GDM1 (cell line): ENCODE results near the gene POLR2E.

ENCODE experiments used
- DNase-seq: peaks from one replicate; lab custom pipeline; 2025; lab: John Stamatoyannopoulos, UW

Gene POLR2E

DNA sequence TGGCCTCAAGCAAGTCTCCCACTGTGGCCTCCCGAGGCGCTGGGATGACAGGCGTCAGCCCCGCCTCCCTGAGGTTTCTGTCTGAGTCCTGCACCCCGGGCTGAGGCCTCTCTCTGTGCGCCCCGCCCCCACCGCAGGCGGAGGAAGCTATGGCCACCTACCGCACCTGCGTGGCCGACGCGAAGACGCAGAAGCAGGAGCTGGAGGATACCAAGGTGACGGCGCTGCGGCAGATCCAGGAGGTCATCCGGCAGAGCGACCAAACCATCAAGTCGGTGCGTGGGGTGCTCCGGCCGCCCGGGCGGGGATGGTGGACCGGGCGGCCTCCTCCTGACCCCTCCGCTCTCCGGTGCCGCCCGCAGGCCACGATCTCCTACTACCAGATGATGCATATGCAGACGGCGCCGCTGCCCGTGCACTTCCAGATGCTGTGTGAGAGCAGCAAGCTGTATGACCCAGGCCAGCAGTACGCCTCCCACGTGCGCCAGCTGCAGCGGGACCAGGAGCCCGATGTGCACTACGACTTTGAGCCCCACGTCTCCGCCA lies 15.5 kb downstream of the POLR2E start:
- DNase-seq: no peak

DNA sequence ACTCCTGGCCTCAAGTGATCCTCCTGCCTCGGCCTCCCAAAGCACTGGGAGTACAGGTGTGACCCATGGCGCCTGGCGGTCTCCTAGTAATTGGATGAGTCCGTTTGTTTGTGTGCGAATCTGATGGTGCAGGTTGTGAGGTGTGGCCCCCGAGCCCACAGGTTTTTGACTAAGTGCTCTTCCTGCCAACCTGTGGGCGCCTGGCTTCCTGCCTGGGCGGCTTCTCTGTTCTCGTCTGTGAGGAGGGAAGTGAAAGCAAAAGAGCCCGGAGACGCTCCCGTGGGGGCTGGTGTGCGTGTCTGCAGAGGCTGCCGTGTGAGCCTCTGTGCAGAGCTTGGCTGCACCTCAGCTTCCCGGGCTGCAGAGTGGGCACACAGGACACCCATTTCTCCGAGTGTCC lies 18.2 kb downstream of the POLR2E start:
- DNase-seq: peak; percentile 58

DNA sequence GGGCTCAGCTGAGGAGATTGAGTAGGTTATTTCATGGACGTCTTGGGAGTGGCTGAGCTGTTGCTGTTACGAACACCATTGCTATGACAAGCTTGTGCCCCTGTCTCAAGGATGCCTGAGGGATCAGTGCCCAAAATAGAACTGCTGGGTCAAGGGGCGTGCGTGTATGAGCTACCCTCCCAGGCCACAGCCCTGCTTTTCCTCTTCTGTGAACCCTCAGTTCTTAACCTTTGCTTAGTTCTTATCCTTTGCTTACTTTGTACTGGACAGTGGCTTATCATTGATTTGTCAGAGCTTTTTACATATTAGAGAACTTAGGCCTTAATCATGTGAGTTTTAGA lies 19.2 kb downstream of the POLR2E start:
- no peak for DNase-seq

DNA sequence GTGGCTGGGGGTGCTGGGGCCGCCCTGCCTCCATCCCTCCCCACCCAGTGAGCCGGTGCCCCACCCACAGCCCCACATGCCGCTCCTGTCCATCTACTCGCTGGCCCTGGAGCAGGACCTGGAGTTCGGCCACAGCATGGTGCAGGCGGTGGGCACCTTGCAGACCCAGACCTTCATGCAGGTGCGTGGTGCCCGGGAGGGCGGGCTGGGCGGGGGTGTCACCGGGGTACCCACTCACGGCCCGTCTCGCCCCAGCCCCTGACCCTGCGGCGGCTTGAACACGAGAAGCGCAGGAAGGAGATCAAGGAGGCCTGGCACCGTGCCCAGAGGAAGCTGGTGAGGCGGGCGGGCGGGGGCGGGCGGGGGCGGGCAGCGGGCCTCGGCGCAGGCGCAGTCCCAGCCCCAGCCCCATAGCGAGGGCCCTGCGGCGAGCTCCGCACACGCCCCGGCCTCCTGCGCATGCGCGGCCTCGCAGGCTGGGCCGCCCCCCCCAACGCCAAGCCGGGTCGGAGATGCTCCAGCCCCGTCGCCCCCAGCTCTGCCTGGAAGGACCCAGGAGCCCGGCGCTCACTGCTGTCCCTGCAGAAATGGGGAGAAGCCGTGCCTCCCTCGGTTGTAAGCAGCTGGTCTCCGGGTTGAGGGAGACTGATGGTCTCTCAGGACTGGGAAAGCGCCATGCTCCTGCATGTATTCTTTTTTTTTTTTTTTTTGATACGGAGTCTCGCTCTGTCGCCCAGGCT lies 20.5 kb downstream of the POLR2E start:
- peak; percentile 80 for DNase-seq

DNA sequence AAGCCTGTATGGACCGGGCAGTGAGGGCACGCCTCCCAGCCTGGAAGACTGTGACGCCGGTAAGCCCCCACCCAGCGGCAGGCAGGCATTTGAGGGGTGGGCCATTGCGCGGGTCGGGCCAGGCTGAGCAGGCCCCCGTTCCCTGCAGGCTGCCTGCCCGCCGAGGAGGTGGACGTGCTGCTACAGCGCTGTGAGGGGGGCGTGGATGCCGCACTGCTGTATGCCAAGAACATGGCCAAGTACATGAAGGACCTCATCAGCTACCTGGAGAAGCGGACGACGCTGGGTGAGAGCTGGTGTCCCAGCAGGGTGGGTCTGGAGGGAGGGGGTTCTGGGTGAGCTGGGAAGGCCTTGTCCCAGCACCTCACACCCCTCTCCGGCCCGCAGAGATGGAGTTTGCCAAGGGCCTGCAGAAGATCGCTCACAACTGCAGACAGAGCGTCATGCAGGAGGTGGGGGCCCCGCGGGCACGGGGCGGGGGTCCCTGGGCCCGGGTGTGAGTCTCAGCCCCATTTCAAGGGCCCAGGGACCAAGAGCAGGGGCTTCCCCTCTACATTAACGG lies 21.1 kb downstream of the POLR2E start:
- DNase-seq: no peak

DNA sequence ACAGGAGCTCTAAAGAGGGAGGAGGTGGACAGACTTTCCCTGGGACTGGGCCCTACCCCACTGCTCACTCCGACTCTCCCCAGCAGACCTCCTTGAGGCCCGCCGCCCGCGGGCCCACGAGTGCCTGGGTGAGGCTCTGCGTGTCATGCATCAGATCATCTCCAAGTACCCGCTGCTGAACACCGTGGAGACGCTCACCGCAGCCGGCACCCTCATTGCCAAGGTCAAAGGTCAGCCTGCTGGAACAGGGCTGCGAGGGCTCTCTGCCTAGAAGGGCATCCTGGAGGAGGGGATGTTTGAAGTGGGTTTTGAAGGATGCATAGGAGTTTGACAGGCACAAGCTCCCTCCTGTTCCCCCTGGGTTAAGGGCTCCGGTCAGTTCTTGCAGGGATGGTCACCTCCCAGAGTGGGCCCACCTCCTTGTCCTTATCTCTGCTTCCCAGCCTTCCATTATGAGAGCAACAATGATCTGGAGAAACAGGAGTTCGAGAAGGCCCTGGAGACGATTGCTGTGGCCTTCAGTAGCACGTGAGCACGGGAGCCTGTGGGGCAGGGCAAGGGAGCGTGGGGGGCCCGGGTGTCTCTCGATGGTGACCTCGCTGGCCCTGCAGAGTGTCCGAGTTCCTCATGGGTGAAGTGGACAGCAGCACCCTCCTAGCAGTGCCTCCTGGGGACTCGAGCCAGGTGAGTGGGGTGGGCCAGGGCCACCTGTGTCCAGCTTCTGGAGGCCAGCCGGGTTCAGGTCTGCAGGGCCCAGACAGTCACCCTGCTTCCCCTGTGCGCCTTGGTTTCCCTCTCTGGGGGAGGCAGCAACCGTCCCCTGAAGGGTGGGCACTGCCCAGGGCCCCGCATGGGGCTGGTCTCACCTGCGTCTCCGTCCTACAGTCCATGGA lies 21.9 kb downstream of the POLR2E start:
- DNase-seq: no peak

DNA sequence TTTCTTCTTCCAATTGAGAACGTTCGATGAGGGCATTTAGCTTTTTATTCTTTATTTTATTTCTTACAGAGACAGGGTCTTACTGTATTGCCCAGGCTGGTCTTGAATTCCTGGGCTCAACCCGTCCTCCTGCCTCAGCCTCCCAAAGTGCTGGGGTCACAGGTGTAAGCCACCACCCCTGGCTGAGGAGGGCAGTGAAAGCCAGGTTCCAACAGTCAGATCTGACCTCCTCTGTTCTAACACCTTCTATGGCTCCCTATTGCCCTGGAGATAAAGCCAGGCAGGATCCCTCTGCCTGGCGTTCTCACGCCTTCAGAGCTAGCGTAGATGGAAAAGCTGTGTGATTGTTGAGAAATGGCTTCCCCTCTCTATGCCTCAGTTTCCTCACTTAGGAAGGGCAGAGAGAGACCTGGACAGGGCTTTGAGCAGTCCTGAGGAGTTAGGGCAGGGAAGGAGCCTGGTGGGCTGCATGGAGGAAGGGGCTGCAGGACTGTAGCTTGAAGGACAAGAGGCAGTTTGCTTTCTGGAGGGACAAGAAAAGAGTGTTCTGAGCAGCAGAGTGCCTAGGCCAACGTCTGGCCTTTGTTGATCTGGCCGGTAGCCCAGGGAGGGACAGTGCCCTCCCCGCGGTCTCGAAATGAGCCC lies 22.7 kb downstream of the POLR2E start:
- no peak for DNase-seq

DNA sequence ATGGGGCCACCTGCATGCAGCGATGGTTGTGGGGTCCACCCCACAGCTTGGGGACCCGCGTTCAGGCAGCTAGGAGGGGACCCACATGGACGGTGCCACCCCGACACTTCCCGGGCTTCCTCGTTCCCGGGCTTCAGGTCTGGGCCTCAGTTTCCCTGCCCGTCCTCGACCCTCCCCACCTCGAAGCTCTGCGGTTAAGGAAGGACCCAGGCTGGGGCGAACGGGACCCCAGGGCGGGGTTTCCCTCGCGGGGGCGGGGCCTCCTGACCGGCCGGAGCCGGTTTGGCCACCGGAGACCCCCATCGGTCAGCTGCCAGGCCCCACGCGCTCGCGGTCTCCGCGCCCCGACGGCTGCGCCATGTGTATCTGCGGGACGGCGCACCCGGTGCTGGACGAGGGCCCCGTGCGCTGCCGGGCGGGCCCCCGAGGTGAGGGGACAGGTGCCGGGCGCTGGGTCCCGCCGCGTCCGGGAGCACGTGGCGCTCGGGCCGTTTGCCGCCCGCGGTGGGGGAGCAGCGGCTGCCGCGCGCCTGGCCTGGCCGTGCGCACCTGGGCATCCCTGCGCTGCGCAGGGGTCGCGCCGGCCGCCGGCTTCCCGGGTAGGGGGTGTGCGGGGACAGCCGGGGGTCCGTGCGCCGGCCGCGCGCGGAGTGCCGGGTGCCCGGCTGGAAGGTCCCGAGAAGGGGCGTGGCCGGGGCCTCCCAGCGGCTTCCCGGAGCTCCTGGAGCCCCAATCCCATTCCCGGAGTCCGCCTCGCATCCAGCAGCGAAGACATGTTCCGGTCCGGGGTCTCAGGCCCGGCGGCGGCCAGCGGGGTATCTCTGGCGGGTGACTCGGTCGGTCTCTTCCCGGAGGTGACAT lies 24.0 kb downstream of the POLR2E start:
- no peak for DNase-seq

DNA sequence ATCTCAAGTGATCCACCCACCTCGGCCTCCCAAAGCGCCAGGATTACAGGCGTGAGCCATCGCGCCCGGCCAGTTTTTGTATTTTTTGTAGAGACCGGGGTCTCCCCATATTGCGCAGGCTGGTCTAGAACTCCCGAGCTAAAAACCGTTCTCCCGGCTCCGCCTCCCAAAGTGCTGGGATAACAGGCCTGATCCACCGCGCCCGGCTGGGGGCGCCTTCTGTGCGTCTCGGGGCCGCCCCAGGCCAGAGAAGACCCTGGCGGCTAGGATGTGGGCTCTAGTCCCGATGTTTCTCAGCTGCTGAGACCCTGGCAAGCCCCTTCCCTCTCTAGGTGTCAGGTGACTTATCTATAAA lies 24.6 kb downstream of the POLR2E start:
- DNase-seq: no peak

DNA sequence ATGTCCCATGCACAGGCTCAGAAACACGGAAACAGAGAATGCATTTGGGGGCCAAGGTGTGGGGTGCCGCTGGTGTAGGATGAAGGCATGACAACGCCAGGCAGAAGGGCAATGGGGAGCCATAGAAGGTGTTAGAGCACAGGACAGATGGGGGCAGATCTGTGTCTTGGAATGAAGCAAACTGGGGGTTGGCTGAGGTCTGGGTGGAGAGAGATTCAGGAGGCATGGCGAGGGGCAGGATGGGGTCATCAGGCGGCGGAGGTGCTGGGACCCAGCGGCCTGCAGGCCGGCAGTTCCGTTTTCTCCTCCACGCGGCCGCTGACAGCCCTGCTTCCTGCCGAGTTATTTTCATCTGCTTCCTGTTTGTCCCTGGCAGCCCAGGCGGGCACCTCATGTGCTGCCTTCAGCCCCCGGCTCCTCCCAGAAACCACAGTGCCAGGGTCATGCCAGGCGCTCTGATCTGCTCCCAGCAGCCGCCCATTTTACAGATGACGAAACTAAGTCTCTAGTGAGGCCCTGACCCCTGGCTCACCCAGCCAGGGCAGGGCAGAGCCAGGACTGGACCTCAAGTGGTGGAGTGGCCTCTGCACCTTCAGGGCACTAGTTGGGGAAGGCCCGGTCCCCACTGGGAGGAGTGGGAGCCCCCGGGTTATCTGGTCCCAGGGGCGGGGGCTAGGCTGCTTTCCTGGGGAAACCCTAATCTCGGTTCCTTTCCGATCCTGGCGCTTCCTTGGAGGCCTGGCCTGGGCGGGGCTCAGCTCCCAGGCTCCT lies 26.0 kb downstream of the POLR2E start:
- peak; percentile 89 for DNase-seq

DNA sequence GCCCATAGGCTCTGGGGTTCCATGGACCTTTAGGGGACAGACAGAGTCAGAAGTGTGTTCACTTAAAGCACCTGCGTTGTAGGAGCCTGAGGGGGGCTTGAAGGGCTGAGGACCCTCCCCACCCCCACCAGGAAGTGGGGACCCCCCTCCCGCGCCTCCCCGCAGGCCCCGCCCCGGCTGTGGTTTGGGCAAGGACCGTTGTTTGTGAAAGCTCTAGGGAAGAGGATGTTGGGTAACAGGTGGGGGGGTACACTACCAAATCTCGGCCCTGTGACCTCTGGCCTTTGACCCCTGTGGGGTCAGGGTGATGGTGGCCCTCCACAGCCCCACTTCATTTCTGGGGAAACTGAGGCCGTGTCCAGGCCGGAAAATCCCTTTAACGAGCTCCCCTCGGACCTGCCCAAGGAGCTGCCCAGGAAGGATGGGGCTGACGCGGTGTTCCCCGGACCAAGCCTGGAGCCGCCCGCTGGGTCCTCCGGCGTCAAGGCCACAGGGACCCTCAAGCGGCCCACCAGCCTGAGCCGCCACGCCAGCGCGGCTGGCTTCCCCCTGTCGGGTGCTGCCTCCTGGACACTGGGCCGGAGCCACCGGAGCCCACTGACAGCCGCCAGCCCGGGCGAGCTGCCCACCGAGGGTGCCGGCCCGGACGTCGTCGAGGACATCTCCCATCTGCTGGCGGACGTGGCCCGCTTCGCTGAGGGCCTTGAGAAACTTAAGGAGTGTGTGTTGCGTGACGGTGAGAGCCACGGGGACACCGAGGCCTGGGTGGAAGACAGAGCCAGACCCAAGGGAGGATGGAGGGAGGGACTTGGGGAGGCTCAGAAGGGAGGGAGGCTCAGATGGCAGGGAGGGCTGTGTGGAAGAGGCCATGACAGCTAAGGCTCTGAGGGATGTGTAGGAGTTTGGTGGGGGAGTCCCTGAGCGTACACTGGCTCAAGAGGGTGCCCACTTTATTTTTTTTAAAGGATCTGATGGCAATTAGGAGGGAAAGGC lies 26.9 kb downstream of the POLR2E start:
- peak; percentile 28 for DNase-seq

DNA sequence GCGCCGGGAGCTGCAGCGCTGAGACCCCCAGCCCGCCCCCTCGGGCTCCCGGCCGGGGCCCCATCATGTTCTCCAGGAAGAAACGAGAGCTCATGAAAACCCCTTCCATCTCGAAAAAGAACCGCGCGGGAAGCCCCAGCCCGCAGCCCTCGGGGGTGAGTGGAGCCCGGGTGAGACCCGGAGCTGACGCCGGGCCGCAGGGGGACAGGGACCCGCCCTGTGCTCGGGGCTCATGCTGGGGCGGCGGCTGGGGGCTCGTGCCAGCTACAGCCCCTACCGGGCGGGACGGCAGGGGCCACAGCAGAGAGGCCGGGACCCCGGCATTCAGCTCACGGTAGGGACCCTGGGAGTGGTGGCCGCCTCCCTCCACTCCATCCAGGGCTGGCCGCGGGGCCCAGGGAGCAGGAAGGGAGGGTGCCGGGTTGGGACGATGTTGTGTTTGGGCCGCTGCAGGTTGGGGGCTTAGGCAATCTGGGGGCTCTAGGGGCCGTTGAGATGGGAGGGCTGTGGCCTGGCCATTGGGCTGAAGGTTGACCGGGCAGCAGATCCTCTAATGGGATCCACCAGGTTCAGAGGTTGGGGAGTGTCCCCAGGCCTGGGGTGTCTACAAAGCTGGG lies 27.7 kb downstream of the POLR2E start:
- DNase-seq: no peak

DNA sequence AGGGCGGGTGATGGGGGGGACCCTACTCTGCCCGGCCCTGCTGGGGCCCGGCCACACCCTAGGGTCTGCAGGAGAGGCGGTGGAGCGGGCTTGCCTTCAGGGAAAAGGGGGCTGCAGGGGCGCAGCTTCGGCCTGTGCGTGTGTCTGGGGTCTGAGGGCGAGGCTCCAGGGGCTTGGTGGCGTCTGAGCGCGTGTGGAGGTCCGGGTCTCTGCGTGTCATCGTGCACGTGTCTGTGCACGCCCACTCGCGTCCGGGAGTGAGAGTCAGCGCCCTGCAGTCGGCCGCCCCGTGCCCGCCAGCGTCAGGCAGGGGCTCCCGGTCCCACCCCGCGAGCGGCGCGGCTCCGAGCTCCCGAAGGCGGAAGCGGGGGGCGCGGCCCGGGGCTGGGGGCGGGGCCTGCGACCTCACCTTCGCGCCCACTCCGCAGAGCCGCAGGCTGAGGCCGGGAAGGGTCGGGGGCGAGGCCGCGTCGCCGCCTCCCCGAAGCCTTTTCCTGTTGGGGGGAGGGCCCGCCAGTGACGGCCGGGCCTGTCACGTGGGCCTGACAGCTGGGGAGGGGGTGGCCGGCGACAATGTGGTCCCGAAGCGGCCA lies 28.3 kb downstream of the POLR2E start, which contains the start of gene ARHGAP45:
TSS of gene ARHGAP45 (plus strand) at position 420 of the 593 bp plus-strand sequence. CDS start 239 bp downstream, outside the sequence.
- peak; percentile 81 for DNase-seq

DNA sequence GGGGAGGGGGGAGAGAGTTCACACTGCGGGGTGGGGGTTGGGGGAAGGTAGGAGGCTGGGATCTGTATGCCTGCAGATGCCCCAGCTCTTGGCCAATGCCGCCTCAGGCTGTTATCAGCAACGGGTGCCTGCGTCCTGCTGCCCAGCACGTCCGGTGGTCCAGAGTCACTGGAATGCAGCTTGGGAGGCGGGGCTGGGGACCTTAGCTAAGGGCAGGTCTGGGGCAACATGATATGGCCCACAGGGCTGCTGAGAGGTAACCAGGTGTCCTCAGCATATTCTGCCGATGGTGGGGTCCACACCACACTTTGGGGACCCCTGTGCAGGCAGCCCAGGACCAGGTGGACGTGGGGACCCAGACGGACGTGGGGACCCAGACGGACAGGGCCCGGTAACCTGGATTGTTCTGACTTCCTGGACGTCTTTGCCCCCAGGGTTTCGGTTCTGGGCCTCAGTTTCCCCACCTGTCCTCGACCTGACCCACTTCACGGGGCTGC lies 28.9 kb downstream of the POLR2E start:
- DNase-seq: no peak

DNA sequence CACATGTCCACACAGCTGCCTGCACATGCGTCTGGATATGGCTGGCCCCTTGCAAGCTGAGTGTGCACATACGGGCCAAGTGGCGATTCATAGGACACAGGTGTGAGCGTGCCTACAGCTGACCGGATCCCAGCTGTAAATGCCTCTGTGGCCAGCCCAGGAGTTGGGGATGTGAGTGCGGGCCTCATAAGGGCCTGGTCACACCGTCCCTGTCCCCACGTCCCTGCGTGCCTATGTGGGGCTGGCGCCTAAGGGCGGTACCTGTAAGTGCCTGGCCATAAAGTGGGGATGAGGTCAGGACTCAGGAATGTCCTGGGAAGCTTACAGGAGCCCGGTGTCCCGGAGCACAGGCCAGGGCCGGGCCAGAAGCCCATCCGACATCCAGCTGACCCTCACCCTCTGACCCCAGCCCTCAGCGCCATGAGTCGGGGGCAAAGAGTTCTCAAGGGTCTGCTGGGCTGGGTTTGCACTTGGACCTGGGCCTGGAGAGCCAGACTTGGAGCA lies 29.5 kb downstream of the POLR2E start:
- no peak for DNase-seq

DNA sequence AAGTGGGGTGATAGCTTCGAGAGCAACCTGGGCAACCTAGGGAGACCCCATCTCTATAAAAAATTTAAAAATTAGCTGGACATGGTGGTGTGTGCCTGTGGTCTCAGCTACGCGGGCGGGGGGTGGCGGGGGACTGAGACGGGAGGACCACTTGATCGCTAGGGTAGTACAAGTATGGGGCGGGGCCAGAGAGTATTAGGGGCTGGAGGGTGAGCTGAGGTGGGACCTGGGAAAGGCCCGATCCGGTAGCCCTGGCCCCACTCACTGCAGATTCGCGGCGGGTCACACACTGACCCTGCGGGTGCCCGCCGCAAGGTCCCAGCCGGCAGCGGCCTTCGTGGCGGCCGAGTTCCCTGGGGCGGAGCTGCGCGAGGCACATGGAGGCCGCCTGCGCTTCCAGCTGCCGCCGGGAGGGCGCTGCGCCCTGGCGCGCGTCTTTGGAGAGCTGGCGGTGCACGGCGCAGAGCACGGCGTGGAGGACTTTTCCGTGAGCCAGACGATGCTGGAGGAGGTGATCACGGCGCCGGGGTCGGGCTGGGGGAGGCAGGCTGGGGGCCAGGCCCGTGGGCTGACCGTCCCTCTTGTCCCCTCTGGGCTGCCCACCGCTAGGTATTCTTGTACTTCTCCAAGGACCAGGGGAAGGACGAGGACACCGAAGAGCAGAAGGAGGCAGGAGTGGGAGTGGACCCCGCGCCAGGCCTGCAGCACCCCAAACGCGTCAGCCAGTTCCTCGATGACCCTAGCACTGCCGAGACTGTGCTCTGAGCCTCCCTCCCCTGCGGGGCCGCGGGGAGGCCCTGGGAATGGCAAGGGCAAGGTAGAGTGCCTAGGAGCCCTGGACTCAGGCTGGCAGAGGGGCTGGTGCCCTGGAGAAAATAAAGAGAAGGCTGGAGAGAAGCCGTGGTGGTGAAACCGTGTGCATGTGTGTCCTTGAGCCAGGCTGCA lies 30.2 kb downstream of the POLR2E start:
- DNase-seq: peak; percentile 65
